GM13976 (cell line): ENCODE results near the gene ZCCHC7.

ENCODE experiments used
- DNase-seq: peaks from one replicate; pipeline ENCODE4 v3.0.0; 2012; ENCODE audit warnings: low spot score
- CTCF ChIP-seq: IDR thresholded peaks from 2 replicates; pipeline ENCODE4 v1.5.1; 2012; ENCODE audit warnings: borderline replicate concordance, mild to moderate bottlenecking; ENCODE audit not compliant: insufficient read depth; ENCODE audit errors: extremely low read depth, missing control alignments, control extremely low read depth
- in situ Hi-C: fragments of 300-500 bp; cut with MboI; formaldehyde crosslinking; loops from one replicate; pipeline ENCODE4 v1.12.0; 2022; ENCODE audit warnings: low sequenced_read_pairs, mixed read lengths, inconsistent platforms; ENCODE audit not compliant: unreplicated experiment

The ZCCHC7 gene

GRCh38 chr9:37126214-37126788, 5.9 kb downstream of the ZCCHC7 start:
- no peak for DNase-seq
- TF ChIP-seq CTCF, result no peak
- in situ Hi-C loops, result no loop called here

GRCh38 chr9:37127018-37127417, 6.6 kb downstream of the ZCCHC7 start:
- in situ Hi-C loops, result no loop called here
- no peak for DNase-seq
- TF ChIP-seq CTCF, result no peak

- no peak for TF ChIP-seq CTCF
- no peak for DNase-seq
- in situ Hi-C loops, result no loop called here
Measured at GRCh38 chr9:37128051-37128450, 7.7 kb downstream of the ZCCHC7 start.

- no peak for TF ChIP-seq CTCF
- no peak for DNase-seq
- in situ Hi-C loops, result no loop called here
Measured at GRCh38 chr9:37134166-37134565, 13.8 kb downstream of the ZCCHC7 start.

- in situ Hi-C loops, result no loop called here
- DNase-seq, result no peak
- no peak for TF ChIP-seq CTCF
Measured at GRCh38 chr9:37141015-37141414, 20.6 kb downstream of the ZCCHC7 start.

GRCh38 chr9:37144762-37145161, 24.4 kb downstream of the ZCCHC7 start:
- in situ Hi-C loops, result no loop called here
- no peak for TF ChIP-seq CTCF
- DNase-seq, result no peak
